AG09309 (cell line): ENCODE data around the gene CA11.

Source experiments
- DNase-seq: peaks from one replicate; pipeline ENCODE4 v3.0.0-alpha.2; 2010; ENCODE audit warnings: low read depth
- H3K4me3 ChIP-seq: 2 replicates; pipeline ENCODE4 v1.5.1; 2011; ENCODE audit warnings: mild to moderate bottlenecking, low read depth, low read length, moderate library complexity; ENCODE audit not compliant: control insufficient read depth
- CTCF ChIP-seq: IDR thresholded peaks from 2 replicates; pipeline ENCODE4 v1.5.1; 2011; ENCODE audit warnings: mild to moderate bottlenecking, low read depth, low read length, inconsistent platforms; ENCODE audit not compliant: insufficient read depth, control insufficient read depth; ENCODE audit errors: missing control alignments

CA11 gene

GRCh38 chr19:48636859-48637448 lies 9.0 kb downstream of the CA11 start, which contains the start of gene DBP:
DBP (minus strand) TSS chr19:48637379; CDS start chr19:48636994, 385 bp downstream.
- TF ChIP-seq CTCF, result peak; percentile 12
- no peak for DNase-seq
- peak within 1 kb of the TSS; percentile 63 for H3K4me3 ChIP-seq

GRCh38 chr19:48635966-48636858 lies 9.8 kb downstream of the CA11 start:
- DNase-seq, result no peak
- TF ChIP-seq CTCF, result no peak
- peak overlapping the region; percentile 63 for H3K4me3 ChIP-seq

GRCh38 chr19:48635263-48635965 lies 10.6 kb downstream of the CA11 start:
- H3K4me3 ChIP-seq, result peak overlapping the region; percentile 63
- TF ChIP-seq CTCF, result no peak
- DNase-seq, result no peak

- peak overlapping the region; percentile 27 for H3K4me3 ChIP-seq
- peak; percentile 80 for DNase-seq
- no peak for TF ChIP-seq CTCF
Measured at GRCh38 chr19:48634424-48635262, 11.3 kb downstream of the CA11 start.

GRCh38 chr19:48634036-48634342 lies 12.0 kb downstream of the CA11 start:
- TF ChIP-seq CTCF, result no peak
- H3K4me3 ChIP-seq, result peak overlapping the region; percentile 20
- DNase-seq, result no peak
